ENCODE data around the gene BRCA2.

DNA sequence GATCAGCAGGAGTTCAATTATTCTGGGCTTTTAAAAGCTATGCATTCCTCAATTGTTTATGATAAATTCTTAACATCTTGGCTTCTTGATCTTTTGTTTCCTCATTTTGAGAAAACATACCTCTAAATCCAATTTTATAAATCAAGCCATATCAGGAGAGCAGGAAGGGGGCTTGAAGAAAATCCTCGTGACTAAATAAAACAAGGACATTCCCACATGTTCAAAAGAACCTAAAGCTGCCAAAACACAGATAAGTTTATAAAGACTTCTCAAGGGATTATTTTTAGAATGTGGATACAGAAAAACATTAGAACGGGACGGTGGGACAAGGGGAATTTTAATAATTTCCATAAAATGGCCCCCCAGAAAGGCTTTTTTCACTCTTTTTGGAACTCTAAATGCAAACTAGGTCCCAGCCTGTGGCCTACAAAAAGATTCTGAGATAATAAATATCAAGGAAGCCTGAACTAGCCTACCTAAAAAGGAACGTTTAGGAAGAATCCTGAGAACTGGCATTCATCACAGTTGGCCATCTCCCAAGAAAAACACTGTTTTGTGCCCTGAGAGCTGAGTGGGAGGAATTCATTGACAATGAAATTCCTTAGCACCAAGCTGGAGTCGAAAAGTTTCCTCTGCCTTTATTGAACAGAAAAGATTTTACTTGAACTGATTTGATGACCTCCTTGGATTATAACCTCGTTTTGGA lies 30.2 kb upstream of the BRCA2 start:
- TF ChIP-seq, protein P1, sequence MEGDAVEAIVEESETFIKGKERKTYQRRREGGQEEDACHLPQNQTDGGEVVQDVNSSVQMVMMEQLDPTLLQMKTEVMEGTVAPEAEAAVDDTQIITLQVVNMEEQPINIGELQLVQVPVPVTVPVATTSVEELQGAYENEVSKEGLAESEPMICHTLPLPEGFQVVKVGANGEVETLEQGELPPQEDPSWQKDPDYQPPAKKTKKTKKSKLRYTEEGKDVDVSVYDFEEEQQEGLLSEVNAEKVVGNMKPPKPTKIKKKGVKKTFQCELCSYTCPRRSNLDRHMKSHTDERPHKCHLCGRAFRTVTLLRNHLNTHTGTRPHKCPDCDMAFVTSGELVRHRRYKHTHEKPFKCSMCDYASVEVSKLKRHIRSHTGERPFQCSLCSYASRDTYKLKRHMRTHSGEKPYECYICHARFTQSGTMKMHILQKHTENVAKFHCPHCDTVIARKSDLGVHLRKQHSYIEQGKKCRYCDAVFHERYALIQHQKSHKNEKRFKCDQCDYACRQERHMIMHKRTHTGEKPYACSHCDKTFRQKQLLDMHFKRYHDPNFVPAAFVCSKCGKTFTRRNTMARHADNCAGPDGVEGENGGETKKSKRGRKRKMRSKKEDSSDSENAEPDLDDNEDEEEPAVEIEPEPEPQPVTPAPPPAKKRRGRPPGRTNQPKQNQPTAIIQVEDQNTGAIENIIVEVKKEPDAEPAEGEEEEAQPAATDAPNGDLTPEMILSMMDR (IDR thresholded peaks at IDR 0.05; ENCODE audit: insufficient read depth, low read length, poor library complexity, severe bottlenecking) = no peak
- no peak for TF ChIP-seq EZH2phosphoT487 (conservative IDR thresholded peaks at IDR 0.05; ENCODE audit: low read length)

All from SU-DHL-6 (cell line).